HG02884 (cell line): ENCODE measurements around the gene ADCY6.

Experiments
- ATAC-seq: cut with Tn5 transposase; IDR thresholded peaks from one replicate; pipeline ENCODE4 v1.9.1; 2021; ENCODE audit warnings: mild to moderate bottlenecking, moderate library complexity; ENCODE audit not compliant: unreplicated experiment

The ADCY6 gene

GRCh38 chr12:48788854-48789775, at the start of gene ADCY6:
Gene ADCY6, minus strand, starts transcription at chr12:48789089. Its CDS starts 5,655 bp downstream, at chr12:48783434.
- ATAC-seq: no peak

GRCh38 chr12:48838048-48838447, 49.2 kb upstream of the ADCY6 start:
- ATAC-seq: no peak

- ATAC-seq: no peak
Observed at GRCh38 chr12:48832321-48833060, 43.6 kb upstream of the ADCY6 start.

GRCh38 chr12:48831257-48831656, 42.4 kb upstream of the ADCY6 start:
- no peak for ATAC-seq

GRCh38 chr12:48828841-48829575, 40.1 kb upstream of the ADCY6 start:
- no peak for ATAC-seq

GRCh38 chr12:48828293-48828692, 39.4 kb upstream of the ADCY6 start:
- ATAC-seq: no peak

- no peak for ATAC-seq
Observed at GRCh38 chr12:48827513-48828096, 38.7 kb upstream of the ADCY6 start.

- no peak for ATAC-seq
Observed at GRCh38 chr12:48827026-48827425, 38.1 kb upstream of the ADCY6 start.

- no peak for ATAC-seq
Observed at GRCh38 chr12:48826209-48826855, 37.4 kb upstream of the ADCY6 start.

GRCh38 chr12:48824905-48825304, 36.0 kb upstream of the ADCY6 start:
- no peak for ATAC-seq

- ATAC-seq: no peak
Observed at GRCh38 chr12:48824112-48824511, 35.2 kb upstream of the ADCY6 start.

GRCh38 chr12:48823281-48823680, 34.4 kb upstream of the ADCY6 start:
- ATAC-seq: no peak

- ATAC-seq: no peak
Observed at GRCh38 chr12:48822711-48823110, 33.8 kb upstream of the ADCY6 start.

- no peak for ATAC-seq
Observed at GRCh38 chr12:48822139-48822538, 33.2 kb upstream of the ADCY6 start.

GRCh38 chr12:48819986-48820725, 31.3 kb upstream of the ADCY6 start:
- no peak for ATAC-seq

GRCh38 chr12:48818831-48819590, 30.1 kb upstream of the ADCY6 start:
- no peak for ATAC-seq

- no peak for ATAC-seq
Observed at GRCh38 chr12:48817873-48818830, 29.3 kb upstream of the ADCY6 start, which contains the start of gene CACNB3. Gene CACNB3, plus strand, starts transcription at chr12:48818496. Its CDS starts 434 bp downstream, at chr12:48818930.
